Bronchial epithelial cell (primary cell): ENCODE measurements around the gene GLS. TPM values are rescaled to one million over a fixed set of nuclear protein-coding genes. Genes with fewer than 3 reads are reported as not detected.

Experiments used
- DNase-seq: peaks from one replicate; pipeline ENCODE4 v3.0.0-alpha.2; 2010; ENCODE audit warnings: low read depth
- FAIRE-seq: peaks from 2 replicates; lab custom pipeline; 2011; peaks lifted over from hg19 to GRCh38; lab: Jason Lieb, UNC
- H3K27me3 ChIP-seq: 2 replicates; pipeline ENCODE4 v1.5.1; 2011; ENCODE audit warnings: low read length; ENCODE audit not compliant: control insufficient read depth, insufficient read depth
- H3K36me3 ChIP-seq: 2 replicates; pipeline ENCODE4 v1.5.1; 2011; ENCODE audit warnings: low read length; ENCODE audit not compliant: control insufficient read depth, insufficient read depth
- H3K4me3 ChIP-seq: 2 replicates; pipeline ENCODE4 v1.5.1; 2011; ENCODE audit warnings: mild to moderate bottlenecking, low read depth, low read length, control low read depth
- CTCF ChIP-seq: IDR thresholded peaks from 2 replicates; pipeline ENCODE4 v1.5.1; 2011; ENCODE audit warnings: mild to moderate bottlenecking, moderate library complexity, low read length, control low read depth, inconsistent platforms; ENCODE audit not compliant: insufficient read depth, severe bottlenecking
- total RNA-seq: library from RNA; depleted of rRNA; stranded (reverse); fragments of >200 nt; gene quantifications from 2 replicates; pipeline ENCODE4 v1.2.1, GENCODE V29; 2014

Gene GLS
- total RNA-seq, 1 donor from 2014 or later: 103 TPM

- no peak for DNase-seq
- Histone ChIP-seq H3K4me3 (no peak overlapping the region), H3K27me3 (no peaks in the 10 kb centered on the region), H3K36me3 (peaks cover 31% of the 10 kb centered on the region)
- FAIRE-seq: no peak
- TF ChIP-seq CTCF: no peak
Measured at GRCh38 chr2:191006997-191007783, 126.6 kb downstream of the GLS start.

- no peak for DNase-seq
- TF ChIP-seq CTCF: no peak
- H3K27me3 ChIP-seq: no peaks in the 10 kb centered on the region
- no peak for FAIRE-seq
- H3K36me3 ChIP-seq: peaks cover 31% of the 10 kb centered on the region
- H3K4me3 ChIP-seq: no peak overlapping the region
Measured at GRCh38 chr2:191008286-191008685, 127.7 kb downstream of the GLS start.

- DNase-seq: peak; percentile 59
- peaks cover 21% of the 10 kb centered on the region for H3K36me3 ChIP-seq
- TF ChIP-seq CTCF: no peak
- no peak overlapping the region for H3K4me3 ChIP-seq
- no peak for FAIRE-seq
- no peaks in the 10 kb centered on the region for H3K27me3 ChIP-seq
Measured at GRCh38 chr2:191009541-191010374, 129.1 kb downstream of the GLS start.

GRCh38 chr2:191010887-191011885 is 130.6 kb downstream of the GLS start:
- TF ChIP-seq CTCF: no peak
- no peak for FAIRE-seq
- H3K36me3 ChIP-seq: peaks cover 18% of the 10 kb centered on the region

GRCh38 chr2:191012346-191012745 is 131.7 kb downstream of the GLS start:
- peaks cover 11% of the 10 kb centered on the region for H3K36me3 ChIP-seq
- no peak overlapping the region for H3K4me3 ChIP-seq
- TF ChIP-seq CTCF: no peak
- no peak for FAIRE-seq
- no peaks in the 10 kb centered on the region for H3K27me3 ChIP-seq
- no peak for DNase-seq

More at GRCh38 chr2:191010887-191011885, 130.6 kb downstream of the GLS start:
- no peak for DNase-seq
- Histone ChIP-seq H3K4me3 (no peak overlapping the region), H3K27me3 (no peaks in the 10 kb centered on the region)
